ENCODE measurements around the gene RMI2.

The RMI2 gene

GRCh38 chr16:11386791-11387546, 41.7 kb downstream of the RMI2 start:
- DNase-seq: no peak

DNA sequence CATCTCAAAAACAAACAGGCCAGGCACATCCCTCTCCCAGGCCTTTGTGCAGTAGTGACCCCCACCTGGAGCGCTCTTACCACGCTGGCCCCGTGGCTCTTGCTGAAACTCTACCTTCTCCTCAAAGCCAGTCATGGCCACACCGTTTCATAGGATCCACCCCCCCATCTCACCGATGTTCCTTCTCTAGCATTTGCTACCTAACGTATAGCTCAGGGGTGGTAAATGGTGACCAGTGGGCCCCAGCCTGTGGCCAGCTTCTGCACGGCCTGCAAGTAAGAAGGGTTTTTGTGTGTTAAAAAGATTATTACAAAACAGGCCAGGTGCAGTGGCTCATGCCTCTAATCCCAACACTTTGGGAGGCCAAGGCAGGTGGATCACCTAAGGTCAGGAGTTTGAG, 43.8 kb downstream of the RMI2 start:
- DNase-seq: no peak

DNA sequence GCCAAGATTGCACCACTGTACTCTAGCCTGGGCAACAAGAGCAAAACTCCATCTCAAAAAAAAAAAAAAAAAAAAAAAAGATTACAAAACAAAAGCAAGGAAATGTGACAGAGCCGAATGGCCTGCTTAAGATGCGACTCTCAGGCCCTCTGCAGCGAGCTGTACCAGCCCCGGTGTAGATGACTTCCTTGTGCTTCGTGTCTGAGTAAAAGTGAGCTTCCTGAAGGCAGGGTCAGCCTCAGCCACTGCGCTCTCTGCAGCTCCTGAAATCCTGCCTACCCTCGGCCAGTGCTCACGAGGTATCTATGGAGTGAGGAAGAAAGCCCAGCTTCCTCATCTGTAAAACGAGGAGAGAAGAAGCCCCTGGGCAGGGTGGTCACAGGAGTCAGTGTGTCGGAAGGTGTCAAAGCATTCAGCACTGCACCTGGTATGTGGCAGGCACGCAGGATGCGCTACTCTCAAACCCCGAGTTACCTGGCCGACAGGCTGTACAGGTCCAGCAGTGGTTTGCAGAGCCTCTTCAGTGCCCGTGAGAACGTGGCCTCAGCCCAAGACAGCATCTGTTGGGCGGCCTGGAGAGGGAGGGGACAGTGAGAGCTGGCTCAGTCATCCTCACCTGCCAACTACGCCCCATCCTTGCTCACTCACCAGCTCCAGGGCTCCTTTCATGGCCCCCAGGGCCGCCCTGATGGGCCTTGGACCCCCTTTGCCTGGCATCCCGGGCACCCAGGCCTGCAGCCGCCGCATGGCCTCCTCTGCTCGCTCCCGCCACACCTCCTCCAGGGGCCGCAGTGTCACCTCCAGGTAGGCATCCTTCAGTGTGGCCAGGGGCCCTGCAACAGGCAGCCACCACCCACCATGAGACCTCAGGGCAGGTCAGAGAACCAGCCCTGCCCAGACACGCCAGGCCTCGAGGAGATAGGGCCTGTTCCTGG, 44.6 kb downstream of the RMI2 start:
- DNase-seq: no peak

- DNase-seq: peak; percentile 85 to 88
Measured at GRCh38 chr16:11390573-11391495, 45.6 kb downstream of the RMI2 start.

DNA sequence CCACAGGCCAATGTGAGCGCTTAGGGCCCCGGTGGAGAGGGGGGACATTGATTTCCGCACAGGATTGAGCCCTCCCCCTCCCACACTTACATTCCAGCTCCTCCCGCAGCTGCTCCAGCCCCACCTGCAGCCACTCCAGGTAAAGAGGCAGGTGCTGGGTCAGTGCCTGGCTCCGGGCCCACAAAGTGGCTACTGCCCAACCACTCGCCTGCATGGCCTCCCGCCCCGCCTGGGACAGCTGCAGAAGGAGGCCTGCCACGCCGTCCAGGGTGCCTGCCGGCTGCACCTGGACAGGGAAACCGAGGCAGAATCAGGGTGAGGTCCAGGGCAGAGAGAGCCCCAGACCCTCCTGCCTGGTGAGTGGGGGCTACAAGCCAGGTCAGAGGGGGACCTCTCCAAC, 46.3 kb downstream of the RMI2 start:
- peak; percentile 78 to 86 for DNase-seq

DNA sequence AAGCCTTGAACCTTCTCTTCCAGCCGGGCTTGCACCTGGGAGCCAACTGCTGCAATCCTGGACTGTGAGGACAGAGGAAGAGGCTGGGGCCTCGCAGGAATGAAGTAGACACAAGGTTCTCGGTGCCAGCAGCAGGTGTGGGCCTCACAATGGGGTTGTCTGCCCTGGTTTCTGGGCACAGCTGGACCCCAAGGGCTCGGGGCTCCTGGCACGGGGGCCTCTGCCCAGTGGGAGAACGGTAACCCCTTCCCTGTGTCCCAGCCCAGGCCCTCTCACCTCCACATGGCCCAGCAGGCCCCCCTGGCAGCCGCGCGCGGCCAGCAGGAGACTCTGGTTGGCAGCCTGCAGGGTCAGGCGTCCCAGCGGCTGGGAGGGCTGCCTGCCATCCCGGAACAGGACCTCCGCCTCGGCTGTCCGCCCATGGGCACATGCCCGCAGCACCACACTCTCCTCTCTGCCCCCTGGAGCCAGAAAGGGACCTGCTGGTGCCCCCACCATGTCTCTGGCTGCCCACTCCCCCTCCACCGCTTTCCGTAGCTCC, 46.9 kb downstream of the RMI2 start:
- no peak for DNase-seq

DNA sequence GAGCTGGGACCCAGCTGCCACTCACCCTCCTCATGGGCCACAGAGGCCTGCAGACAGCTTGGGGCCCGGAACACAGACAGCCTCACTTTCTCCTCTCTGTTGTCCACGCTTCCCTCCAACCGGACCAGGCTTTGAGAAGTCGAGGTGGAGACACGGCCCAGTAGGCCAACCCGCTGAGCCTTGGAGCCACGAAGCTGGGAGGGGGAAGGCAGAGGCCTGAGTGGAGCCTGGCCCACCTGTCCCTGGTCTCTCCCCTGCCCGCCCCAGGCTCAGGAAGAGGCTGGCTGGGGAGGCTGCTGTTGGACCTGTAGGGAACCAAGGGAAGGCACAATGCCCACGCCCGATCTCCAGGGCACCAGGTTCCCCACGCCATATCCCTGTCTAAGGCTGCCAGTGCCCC, 48.1 kb downstream of the RMI2 start:
- no peak for DNase-seq

GRCh38 chr16:11393861-11394592, 48.8 kb downstream of the RMI2 start:
- no peak for DNase-seq

- DNase-seq: no peak
Measured at GRCh38 chr16:11394593-11394960, 49.3 kb downstream of the RMI2 start.

DNA sequence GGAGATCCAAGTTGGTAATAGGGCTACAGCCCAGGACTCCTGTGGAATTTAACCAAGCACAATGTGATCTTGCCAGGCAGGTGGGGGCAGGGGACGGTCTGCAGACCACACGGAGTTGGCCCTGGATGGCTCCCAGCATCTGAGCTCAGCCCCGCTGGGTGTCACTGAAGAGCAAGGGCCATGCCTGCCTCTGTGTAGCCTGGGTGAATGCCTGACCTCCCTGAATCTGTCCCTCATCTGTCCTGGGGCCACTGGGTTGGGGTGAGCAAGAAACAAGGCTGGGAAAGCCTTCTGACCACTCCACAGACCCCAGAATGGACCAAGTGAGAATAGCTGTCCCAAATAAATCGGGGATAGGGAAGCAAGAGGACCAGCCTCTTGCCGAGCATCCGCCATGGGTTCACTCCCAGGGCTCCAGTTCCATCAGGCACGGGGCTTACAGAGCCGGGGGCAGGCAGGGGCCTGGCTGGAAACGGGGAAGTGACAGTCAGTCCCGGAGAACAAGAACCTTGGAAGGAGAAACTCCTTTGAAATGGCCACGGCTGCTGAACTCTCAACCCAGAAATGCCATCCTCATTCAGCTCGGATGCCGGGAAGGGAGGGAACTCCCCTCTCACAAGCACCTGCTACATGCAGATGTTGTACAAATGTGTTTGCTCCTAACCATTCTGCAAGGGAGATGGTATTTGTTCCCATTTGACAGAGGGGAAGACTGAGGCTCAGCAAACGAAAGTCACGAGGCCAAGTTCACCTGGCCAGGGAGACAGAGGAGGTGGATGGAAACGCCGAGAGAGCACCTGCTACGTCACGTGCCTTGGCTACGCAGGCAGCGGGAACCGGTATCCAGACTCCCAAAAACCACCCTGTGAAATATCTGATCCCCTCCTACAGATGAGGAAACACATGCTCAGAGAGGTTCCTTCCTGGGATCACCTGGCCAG, 50.0 kb downstream of the RMI2 start:
- no peak for DNase-seq

GRCh38 chr16:11395949-11396240, 50.6 kb downstream of the RMI2 start:
- DNase-seq: no peak

DNA sequence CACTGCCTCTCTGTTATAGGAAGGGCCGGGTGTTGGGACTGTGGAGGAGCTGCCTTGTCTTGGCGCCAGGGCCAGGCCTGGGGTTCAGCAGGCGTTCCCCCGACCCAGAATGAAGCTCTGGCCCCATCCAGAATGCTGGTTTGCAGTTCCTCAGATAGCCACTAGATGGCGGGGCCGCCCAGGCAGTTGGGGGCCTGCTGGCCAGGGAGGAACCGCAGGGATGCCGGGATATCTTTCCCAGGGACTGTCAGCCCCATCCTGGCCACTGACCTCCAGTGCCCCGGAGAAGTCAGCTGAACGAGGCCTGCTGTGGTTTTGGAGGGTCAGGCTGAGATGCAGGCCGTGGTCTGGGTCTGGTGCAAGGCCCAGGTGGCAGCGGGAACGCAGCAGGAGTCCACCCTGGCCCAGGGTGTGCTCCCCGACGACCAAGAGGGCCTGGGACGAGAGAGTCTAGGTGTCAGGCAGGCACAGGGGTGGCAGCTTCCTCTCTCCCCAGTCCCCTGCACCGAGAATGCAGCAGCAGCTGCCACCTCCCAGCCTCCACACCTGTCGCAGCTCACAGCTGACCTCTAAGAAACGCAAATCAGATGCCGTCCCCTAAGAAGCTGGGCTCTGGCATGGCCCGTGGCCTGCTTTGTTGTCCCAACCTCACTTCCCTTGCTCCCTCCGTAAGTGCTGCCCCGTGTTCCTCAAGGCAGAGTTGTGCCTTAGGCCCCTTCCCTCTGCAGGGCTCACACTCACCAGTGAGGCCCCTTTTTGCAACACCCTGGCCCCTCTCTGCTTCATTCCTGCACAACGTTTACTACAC, 51.2 kb downstream of the RMI2 start:
- peak; percentile 55 to 59 for DNase-seq

DNA sequence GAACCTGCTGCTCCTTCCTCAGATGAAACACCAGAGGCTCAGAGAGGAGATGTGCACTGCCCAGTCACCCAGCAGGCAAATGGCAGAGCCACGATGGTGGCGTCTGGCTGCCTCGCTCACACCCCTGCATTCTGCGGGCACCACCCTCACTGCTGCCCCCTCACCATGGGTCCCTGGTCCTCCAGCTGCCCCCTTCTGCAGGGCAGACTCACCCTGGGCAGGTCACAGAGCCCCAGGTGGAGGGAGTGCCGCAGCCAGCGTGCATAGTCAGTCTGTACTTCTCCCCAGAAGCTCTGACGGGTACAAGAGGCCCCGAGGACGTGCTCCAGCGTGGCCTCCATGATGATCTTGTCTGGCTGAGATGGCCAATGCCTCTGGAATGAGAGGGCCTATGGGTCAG, 52.9 kb downstream of the RMI2 start:
- no peak for DNase-seq

GRCh38 chr16:11398851-11399250, 53.6 kb downstream of the RMI2 start:
- DNase-seq: no peak

DNA sequence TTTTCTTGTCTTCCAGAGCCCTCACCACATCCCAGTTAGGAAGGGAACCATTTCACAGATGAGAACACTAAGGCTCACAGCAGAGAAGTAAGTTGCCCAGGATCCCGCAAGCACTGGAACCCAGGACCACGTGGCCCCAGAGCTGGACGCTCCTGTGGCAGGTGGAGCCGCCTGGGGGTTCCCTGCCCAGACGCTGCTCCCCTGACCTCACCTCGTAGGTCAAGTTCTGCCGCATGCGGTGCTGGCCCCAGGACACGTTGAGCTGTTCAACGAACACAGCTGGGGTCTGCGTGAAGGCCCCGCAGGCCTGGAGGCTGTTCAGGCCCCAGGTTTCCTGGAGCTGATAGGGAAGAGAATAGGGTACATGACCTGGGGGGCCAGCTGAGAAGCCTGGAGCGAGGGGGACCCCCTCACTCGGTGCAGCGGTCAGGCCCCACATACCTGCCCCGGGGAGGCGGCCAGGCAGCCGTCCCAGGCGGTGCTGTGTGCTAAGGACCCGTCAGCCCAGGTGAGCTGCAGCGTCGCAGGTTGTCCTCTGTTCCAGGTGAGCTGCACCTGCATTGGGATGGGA, 54.1 kb downstream of the RMI2 start:
- no peak for DNase-seq

DNA sequence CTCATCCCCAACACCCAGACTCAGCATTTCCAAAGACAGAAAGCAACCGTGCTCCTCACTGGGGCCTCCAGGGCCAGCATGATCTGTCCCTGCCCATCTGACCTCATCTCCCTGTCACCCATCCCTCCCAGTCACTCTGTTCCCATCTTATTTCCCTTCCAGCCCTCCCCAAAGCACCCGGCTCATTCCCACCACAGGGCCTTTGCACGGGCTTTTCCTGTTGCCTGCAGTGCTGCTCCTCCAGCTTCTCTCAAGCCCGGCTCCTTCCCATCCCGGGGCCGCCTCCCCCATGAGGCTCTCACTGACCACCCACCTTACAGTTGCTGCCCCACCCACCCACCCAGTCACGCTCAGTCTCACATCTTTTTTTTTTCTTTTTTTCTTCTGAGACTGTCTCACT, 54.8 kb downstream of the RMI2 start:
- no peak for DNase-seq
